T-helper 2 cell treated with Interferon-gamma antibody and Interleukin-4, amounts not matched to agents 5 μg/mL and 100 μg/mL, for 36 hours (primary cell): ENCODE measurements around the gene LAMA3.

ENCODE experiments used
- DNase-seq: peaks from one replicate; pipeline ENCODE4 v3.0.0; 2021; ENCODE audit warnings: low spot score
- H3K27ac Mint-ChIP-seq: one replicate; pipeline ENCODE4 v1.8.0; 2021; ENCODE audit warnings: mild to moderate bottlenecking, mixed read lengths
- H3K27me3 Mint-ChIP-seq: one replicate; pipeline ENCODE4 v1.8.0; 2021; ENCODE audit warnings: low read depth, mixed read lengths
- H3K36me3 Mint-ChIP-seq: one replicate; pipeline ENCODE4 v1.8.0; 2021; ENCODE audit warnings: low read depth, mixed read lengths
- H3K4me1 Mint-ChIP-seq: one replicate; pipeline ENCODE4 v1.8.0; 2021; ENCODE audit warnings: low read depth, mixed read lengths
- H3K4me3 Mint-ChIP-seq: one replicate; pipeline ENCODE4 v1.8.0; 2022; ENCODE audit warnings: mild to moderate bottlenecking, moderate library complexity, mixed read lengths
- H3K9me3 Mint-ChIP-seq: one replicate; pipeline ENCODE4 v1.8.0; 2021; ENCODE audit warnings: mixed read lengths

Gene LAMA3

DNA sequence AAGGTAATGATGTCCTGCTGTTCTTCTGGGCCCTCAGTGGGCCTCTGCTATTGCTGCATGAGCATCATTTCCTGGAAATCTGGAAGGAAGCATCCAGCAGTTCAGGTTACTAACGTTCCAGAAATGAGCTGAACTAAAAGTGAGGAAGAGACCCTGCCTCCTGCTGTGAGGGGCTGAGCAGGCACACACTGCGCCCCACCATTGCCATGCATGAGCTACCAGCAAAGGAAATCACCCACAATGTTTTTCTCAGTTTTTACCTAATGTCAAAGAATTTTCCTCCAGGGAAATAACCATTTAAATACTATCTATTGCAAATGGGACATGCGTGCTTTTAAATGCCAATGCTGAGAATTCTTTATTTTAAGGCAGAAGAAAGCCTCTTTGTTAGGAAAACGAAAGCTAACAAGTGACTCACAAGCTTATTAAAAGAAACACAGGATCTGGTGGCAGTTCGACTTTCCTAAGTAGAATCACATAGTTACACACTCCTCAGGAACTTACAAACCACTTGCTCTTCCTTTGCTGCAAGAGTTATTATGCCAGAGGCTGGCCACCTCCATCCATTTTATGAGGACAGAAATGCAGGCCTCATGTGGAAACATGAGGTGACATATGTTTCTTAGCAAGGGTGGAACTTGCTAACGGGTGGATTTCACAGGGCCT lies 172.7 kb downstream of the LAMA3 start:
- no peak for DNase-seq
- Mint-ChIP-seq H3K4me3 (no peak overlapping the region), H3K27ac (peak overlapping the region; percentile 71), H3K36me3 (peaks cover 7% of the 10 kb centered on the region), H3K27me3 (peaks cover 4% of the 10 kb centered on the region), H3K4me1 (peaks cover 48% of the 10 kb centered on the region), H3K9me3 (no peaks in the 10 kb centered on the region)

DNA sequence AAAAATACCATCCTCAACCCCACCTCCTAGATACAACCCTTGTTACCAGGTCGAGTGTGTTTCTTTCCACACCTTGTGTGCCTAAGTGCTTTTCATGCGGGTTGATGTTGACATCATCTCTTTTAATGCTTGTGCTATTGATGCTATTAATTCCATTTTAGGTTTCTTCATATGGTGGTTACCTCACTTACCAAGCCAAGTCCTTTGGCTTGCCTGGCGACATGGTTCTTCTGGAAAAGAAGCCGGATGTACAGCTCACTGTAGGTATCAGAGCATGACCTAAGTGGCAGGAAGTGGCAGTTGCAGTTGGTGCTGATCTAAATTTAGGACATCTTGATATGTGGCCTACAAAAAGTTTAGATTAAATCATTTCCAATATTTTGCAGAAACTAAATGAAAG lies 175.4 kb downstream of the LAMA3 start:
- Mint-ChIP-seq H3K4me3 (peak overlapping the region; percentile 72), H3K4me1 (peaks cover 57% of the 10 kb centered on the region), H3K36me3 (peaks cover 7% of the 10 kb centered on the region), H3K27me3 (peaks cover 3% of the 10 kb centered on the region), H3K27ac (peak overlapping the region; percentile 93), H3K9me3 (no peaks in the 10 kb centered on the region)
- DNase-seq: peak; percentile 25

DNA sequence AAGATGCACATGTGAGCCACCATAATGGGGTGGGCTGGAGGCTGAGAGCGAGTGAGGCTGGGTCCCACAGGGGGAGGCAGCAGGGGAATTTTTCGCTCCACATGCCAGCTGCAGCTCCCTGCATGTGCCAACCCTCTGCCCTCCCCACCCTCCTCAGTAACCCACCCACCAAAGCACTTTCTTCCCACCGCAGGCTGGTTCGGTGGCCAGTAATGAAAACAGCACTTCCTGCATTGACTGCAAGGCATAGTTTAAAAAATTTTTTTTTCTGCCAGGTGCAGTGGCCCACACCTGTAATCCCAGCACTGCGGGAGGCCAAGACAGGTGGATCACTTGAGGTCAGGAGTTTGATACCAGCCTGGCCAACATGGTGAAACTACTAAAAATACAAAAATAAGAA lies 177.8 kb downstream of the LAMA3 start:
- Mint-ChIP-seq H3K27ac (no peak overlapping the region), H3K4me1 (peaks cover 64% of the 10 kb centered on the region), H3K9me3 (no peaks in the 10 kb centered on the region), H3K4me3 (no peak overlapping the region), H3K36me3 (peaks cover 8% of the 10 kb centered on the region), H3K27me3 (peaks cover 3% of the 10 kb centered on the region)
- DNase-seq: no peak

DNA sequence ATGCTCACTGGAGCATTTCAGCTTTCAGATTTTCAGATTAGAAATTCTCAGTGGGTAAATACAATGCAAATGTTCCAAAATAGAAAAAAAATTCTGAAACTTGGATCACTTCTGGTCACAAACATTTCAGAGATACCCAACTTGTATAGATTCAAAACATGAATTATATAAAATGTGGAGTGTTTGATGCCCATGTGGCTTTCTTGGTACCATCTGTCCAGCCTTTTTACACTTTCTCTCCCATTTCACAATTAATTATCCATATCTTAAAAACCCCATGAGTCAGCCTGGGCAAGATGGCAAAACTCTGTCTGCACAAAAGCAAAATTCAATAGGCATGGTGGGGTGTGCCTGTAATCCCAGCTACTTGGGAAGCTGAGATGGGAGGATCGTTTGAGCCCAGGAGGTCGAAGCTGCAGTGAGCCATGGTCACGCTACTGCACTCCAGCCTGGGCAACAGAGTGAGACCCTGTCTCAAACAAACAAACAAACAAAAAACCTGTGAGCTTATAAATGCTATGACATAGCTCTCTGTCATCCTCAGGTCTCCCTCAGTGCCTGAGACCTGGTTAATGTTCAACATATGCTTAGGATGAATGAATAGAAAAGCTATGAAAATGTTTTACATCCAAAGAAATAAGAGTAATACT lies 179.0 kb downstream of the LAMA3 start:
- Mint-ChIP-seq H3K4me1 (peaks cover 65% of the 10 kb centered on the region), H3K36me3 (peaks cover 8% of the 10 kb centered on the region), H3K27me3 (peaks cover 12% of the 10 kb centered on the region), H3K4me3 (no peak overlapping the region), H3K9me3 (no peaks in the 10 kb centered on the region), H3K27ac (no peak overlapping the region)
- no peak for DNase-seq

DNA sequence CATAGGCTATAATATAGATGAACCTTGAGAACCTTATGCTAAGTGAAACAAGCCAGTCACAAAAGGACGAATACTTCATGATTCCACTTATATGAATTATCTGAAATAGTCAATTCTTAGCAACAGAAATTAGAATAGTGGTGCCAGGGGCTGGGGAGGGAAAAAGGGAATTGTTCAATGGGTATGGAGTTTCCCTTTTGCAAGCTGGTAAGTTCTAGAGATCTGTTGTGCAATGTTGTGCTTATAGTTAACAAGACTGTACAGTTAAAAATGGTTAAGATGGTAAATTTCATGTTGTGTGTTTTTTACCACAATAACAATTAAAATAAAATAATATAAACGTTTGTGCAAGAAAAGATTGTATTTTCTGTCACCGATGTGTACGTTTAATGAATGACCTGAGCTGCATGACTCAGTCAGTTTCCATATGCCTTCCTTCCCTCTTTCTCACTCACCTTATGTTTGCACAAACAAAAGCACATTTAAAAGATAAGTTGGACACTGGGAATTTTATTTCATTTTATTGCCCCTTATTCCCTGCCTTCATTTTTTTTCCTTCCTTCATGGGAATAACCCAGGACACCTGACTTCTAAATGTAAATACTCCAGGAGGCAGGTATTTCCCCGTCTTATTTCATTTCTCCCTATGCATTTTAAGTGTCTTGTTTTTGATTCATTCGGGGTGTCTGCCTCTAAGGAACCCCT lies 181.6 kb downstream of the LAMA3 start:
- H3K27ac Mint-ChIP-seq: no peak overlapping the region
- H3K9me3 Mint-ChIP-seq: no peaks in the 10 kb centered on the region
- H3K4me3 Mint-ChIP-seq: peak overlapping the region; percentile 54

DNA sequence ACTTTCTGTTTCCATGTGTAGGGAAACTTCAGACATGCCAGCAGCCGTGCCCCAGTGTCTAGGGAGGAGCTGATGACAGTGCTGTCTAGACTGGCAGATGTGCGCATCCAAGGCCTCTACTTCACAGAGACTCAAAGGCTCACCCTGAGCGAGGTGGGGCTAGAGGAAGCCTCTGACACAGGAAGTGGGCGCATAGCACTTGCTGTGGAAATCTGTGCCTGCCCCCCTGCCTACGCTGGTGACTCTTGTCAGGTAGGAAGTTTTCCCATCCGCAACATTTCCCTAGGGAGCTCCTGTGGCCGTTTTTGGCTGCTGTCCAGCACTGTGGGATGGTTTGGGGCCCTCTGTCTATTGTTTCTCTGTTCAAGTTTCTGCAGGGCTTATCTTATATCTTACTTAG lies 182.2 kb downstream of the LAMA3 start:
- peak overlapping the region; percentile 54 for H3K4me3 Mint-ChIP-seq
- no peak for DNase-seq
- peaks cover 1% of the 10 kb centered on the region for H3K36me3 Mint-ChIP-seq
- H3K27ac Mint-ChIP-seq: no peak overlapping the region
- peaks cover 33% of the 10 kb centered on the region for H3K27me3 Mint-ChIP-seq
- peaks cover 41% of the 10 kb centered on the region for H3K4me1 Mint-ChIP-seq
- no peaks in the 10 kb centered on the region for H3K9me3 Mint-ChIP-seq

More for the DNA sequence above, 181.6 kb downstream of the LAMA3 start:
- Mint-ChIP-seq H3K4me1 (peaks cover 47% of the 10 kb centered on the region), H3K27me3 (peaks cover 28% of the 10 kb centered on the region), H3K36me3 (peaks cover 1% of the 10 kb centered on the region)
- DNase-seq: no peak

DNA sequence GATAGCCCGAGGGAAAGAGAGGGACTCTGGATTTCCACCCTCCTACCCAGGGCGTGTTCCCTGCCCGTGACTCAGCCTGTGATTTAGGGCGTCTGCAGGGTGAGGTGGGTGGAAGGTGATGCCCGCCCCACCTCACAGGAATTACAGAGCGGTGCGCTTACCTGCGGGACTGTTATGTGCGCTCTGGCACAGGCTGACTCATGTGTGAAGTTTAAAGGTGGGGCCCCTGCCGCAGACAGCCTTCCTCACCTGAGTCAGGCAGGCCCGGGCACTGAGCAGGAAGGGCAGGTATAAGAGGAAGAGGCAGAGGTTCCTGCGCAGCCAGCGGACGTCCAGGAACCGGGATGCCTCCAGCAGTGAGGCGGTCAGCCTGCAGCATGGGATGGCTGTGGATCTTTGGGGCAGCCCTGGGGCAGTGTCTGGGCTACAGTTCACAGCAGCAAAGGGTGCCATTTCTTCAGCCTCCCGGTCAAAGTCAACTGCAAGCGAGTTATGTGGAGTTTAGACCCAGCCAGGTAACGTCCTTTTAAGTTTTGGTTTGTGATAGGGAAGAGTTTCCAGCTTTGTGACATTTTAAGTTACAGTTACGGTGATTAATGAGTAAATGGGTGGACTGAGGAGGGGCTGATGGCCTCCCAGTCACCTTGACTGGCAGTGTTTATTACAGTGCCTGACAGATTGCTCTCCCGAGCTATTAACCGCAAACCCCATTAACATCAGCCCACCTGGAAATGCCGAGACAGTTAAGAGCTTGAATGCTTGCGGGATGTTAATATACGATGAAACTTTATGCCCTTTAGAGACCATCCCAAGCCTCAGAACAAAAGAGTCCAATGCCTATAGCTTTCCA lies 183.7 kb downstream of the LAMA3 start:
- no peak overlapping the region for H3K27ac Mint-ChIP-seq

DNA sequence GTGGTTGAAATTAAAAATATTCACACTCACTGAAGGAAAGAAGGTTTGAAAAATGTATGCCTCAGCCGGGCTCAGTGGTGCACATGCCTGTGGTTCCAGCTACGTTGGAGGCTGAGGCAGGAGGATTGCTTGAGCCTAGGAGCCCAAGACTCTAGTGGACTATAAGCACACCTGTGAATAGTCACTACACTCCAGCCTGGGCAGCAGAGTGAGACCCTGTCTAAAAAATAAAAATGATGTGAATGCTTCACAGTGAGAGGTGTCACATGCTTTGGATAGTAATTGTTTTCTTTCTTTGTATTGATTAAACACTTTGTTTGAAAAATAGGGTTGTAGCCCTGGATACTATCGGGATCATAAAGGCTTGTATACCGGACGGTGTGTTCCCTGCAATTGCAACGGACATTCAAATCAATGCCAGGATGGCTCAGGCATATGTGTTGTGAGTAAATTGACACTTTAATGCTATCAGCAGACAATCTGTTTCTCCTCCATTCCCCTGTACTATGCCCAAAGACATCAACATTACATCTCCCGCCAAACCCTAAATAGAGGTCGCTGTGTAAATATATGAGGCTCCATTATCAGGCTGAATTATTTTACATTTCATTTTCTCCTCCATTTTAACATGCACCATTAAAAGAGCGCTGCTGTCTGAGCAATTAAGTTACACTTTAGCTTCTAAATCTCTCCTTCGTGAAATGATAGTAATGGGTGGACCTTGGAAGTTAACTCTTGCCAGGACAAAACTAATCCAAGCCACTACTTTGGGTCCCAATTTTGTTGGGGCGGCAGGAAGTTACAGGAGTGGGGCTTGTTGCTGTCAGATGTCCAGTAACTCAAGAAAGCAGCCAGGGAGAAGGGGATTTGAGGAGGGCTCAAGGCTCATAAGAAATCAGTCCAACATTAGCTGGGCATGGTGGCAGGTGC lies 187.0 kb downstream of the LAMA3 start:
- Mint-ChIP-seq H3K4me3 (no peak overlapping the region), H3K27ac (no peak overlapping the region), H3K9me3 (no peaks in the 10 kb centered on the region), H3K4me1 (peaks cover 21% of the 10 kb centered on the region), H3K27me3 (peaks cover 59% of the 10 kb centered on the region), H3K36me3 (peaks cover under 1% of the 10 kb centered on the region)
- no peak for DNase-seq

More for the DNA sequence above, 183.7 kb downstream of the LAMA3 start:
- Mint-ChIP-seq H3K4me1 (peaks cover 32% of the 10 kb centered on the region), H3K9me3 (no peaks in the 10 kb centered on the region), H3K4me3 (no peak overlapping the region), H3K27me3 (peaks cover 44% of the 10 kb centered on the region), H3K36me3 (peaks cover 1% of the 10 kb centered on the region)
- no peak for DNase-seq

DNA sequence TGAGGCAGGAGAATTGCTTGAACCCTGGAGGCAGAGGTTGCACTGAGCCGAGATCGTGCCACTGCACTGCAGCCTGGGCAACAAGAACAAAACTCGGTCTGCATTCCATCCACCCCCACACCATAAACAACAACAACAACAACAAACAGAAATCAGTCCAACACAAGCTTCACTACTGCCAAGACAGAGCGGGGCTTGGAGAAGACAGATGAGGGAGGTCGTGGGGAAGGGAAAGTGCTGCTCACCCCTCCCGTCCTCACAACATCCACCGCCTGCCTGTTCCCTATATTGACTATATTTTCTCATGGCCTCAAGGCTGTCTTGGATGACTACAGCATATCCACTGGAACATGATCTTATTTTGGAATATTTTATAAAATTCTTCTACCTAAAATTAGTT lies 187.7 kb downstream of the LAMA3 start:
- peaks cover 59% of the 10 kb centered on the region for H3K27me3 Mint-ChIP-seq
- no peak overlapping the region for H3K27ac Mint-ChIP-seq
- no peak overlapping the region for H3K4me3 Mint-ChIP-seq
- no peaks in the 10 kb centered on the region for H3K36me3 Mint-ChIP-seq
- no peaks in the 10 kb centered on the region for H3K9me3 Mint-ChIP-seq
- no peak for DNase-seq
- H3K4me1 Mint-ChIP-seq: peaks cover 16% of the 10 kb centered on the region

DNA sequence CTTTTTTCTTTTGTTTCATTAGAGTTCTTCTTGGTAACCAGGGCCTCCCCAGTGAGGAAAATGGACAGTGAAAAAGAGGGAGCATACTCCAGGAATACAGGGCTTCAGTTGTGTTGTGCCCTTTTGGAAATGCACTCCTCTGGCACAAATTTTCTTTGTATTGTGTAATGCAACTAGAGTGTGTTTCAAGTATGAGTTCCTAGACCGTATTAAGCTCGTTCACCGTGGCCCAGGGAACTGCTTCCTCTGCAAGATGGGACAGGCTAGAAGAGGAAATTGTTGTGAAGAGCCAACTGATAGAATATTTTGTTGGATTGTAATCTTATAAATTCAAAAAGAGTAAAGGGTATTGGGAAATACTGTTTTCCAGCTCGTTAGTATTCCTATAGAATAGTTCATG lies 188.1 kb downstream of the LAMA3 start:
- Mint-ChIP-seq H3K4me1 (peaks cover 12% of the 10 kb centered on the region), H3K27me3 (peaks cover 59% of the 10 kb centered on the region), H3K4me3 (no peak overlapping the region), H3K9me3 (no peaks in the 10 kb centered on the region), H3K27ac (no peak overlapping the region), H3K36me3 (no peaks in the 10 kb centered on the region)
- no peak for DNase-seq

DNA sequence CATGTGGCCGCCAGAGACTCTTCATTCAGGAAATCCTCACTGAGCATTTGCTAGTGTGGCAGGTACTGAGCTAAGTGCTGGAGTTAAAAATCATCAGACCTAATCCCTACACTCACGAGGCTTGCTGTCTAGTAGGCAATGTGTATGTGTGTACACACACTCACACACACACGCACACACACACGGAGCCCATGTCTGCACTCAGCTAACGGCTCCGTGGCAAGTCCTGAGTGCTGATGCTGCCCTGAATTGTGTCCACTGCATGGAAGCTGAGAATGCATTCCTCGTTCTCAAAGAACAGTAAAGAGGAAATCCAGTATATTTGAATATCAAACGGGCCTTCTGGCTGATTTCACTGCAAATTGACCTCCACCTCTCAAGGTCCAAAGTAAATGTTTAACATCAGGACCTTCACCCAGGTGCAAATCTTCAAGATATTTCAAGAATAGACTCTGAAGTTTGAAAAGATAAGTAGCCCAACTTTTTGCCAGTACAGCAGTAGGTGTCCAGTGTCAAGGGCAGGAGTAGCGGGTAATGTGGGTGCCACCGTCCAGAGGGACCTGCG lies 189.2 kb downstream of the LAMA3 start:
- no peaks in the 10 kb centered on the region for H3K36me3 Mint-ChIP-seq
- no peak overlapping the region for H3K4me3 Mint-ChIP-seq
- peaks cover 49% of the 10 kb centered on the region for H3K27me3 Mint-ChIP-seq
- no peaks in the 10 kb centered on the region for H3K9me3 Mint-ChIP-seq
- H3K4me1 Mint-ChIP-seq: peaks cover 6% of the 10 kb centered on the region
- DNase-seq: no peak
- no peak overlapping the region for H3K27ac Mint-ChIP-seq

DNA sequence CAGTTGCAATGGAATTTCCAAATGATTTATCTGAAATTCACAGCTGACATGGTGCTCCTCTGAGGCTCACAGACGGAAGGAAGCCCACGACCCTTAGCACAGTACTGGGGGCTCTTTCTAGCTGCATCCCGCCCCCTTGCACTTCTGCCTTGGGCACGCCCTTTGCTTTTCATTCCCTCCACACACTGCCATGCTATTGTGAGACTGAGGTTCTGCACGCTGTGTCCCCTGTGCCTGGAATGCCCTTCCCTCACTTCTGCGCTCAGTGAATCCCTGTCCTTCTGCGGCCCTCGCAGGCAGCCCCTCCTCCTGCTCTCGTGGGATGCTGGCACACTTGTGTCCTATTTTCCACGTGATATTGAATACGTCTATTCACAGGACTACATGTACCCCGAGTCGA lies 189.9 kb downstream of the LAMA3 start:
- H3K36me3 Mint-ChIP-seq: no peaks in the 10 kb centered on the region
- H3K9me3 Mint-ChIP-seq: no peaks in the 10 kb centered on the region
- DNase-seq: no peak
- H3K4me3 Mint-ChIP-seq: no peak overlapping the region
- H3K4me1 Mint-ChIP-seq: peaks cover 4% of the 10 kb centered on the region
- no peak overlapping the region for H3K27ac Mint-ChIP-seq
- H3K27me3 Mint-ChIP-seq: peaks cover 44% of the 10 kb centered on the region

DNA sequence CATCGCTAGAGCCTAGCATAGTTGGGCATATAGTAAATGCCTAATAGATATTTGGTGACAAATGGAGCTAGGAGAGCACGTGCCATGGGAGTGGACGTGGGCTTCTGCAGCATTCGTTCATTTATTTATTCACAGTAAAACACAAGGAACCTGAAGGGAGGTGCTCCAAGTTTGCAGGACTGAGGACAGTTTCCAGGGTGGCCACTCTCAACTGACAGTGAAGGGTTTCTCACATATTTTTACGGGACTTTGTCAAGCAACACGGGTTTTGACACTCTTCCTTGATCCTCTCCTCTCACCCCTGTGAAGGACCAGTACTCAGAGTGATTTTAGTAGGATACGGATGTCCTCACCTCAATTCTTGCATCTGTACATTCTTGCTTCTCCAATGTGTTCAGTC lies 190.3 kb downstream of the LAMA3 start:
- no peak overlapping the region for H3K27ac Mint-ChIP-seq
- no peak overlapping the region for H3K4me3 Mint-ChIP-seq
- peaks cover 7% of the 10 kb centered on the region for H3K4me1 Mint-ChIP-seq
- DNase-seq: no peak
- H3K36me3 Mint-ChIP-seq: no peaks in the 10 kb centered on the region
- H3K9me3 Mint-ChIP-seq: no peaks in the 10 kb centered on the region
- H3K27me3 Mint-ChIP-seq: peaks cover 40% of the 10 kb centered on the region
